Subcutaneous preadipocyte (primary cell): ENCODE data around the gene DCLRE1B. TPM values are rescaled to one million over a fixed set of nuclear protein-coding genes. Genes with fewer than 3 reads are reported as not detected.

Experiments
- total RNA-seq: library from RNA; depleted of rRNA; stranded (reverse); fragments of >200 nt; gene quantifications from 2 replicates; pipeline ENCODE4 v1.2.3, GENCODE V29; 2012

Gene DCLRE1B
- 5.9 and 9.0 TPM in 2 replicates for total RNA-seq

DNA sequence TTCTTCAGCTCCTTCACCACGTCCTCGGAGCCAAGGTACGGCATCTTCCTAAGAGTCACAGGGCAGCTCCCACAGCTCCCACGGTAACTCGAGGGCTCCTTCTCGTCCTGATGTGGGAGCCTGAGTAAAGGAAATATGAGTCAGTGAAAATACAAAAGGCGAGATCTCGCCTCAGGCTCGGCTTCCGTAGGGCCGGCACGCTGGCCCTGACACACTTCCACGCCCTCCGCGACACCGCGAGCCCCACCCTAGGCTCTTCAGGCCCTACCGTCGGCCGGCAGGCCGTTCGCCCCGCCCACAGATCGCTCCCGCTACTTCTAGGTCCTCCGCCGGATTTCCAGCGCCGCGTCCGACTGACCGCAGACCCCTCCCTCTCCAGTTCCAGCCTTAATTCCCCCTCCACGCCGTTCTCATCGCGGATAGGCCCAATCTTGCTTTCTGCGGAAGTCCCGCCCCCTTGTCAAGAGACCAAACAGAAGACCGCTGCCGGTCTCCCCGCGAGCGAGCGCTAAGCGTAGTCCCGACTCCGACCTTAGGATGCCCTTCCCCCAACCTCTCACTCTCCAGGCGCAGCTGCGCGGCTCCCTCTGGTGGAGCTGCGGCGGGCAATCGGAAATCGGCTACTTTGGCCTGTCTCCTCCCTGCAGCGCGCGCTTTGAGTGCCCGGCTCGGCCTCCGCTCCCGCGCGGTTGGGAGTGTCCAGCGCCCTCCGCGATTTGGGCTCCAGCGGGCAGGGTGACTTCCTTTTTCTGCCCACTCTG is at the start of gene DCLRE1B, which contains the start of gene AP4B1:
DCLRE1B (plus strand) TSS at position 653 of the 761 bp plus-strand sequence. CDS start 261 bp downstream, outside the sequence.
AP4B1 (minus strand) TSS at position 126 of the 761 bp plus-strand sequence; CDS start at position 44, 82 bp downstream.

GRCh38 chr1:113871597-113872113 is 33.5 kb upstream of the DCLRE1B start, which contains the start of gene PTPN22:
PTPN22 (minus strand) TSS chr1:113871712.

DNA sequence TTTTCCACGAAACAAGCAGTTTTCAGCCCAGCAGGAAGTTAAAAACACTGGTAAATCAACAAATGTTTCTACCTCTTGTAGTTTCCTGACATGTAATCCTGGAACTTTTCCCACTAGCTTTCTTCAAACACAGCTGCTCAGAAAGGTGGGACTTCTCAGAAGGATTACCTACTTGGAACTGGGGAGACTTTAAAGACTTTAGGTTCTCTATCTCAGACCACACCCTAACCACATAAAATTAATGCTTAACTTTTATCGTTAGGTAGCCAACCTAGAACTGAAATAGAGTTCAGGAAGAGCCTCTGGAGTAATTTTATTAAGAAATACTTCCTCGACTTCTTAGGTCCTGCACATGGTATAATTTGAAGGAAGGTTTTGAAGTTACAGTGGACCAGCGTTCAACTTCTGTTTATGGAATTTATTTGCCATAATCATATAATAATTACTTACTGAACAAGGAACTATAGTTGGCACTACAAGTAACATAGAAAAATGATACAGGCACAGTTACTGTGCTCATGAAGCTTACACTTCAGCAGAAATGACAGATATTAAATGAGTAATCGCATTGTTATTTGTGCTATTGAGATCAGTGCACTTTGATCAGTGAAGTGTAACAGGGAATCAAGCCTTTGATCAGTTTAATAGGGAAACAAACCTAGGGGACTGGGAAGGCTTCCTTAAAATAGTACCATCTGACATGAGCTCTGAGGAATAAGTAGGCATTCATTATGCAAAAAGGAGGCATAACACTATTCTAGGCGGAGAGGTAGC is 17.5 kb upstream of the DCLRE1B start, which contains the start of gene BCL2L15:
BCL2L15 (minus strand) TSS at position 180 of the 774 bp plus-strand sequence. CDS start 206 bp downstream, outside the sequence.

GRCh38 chr1:113928941-113929749 is 24.0 kb downstream of the DCLRE1B start, which contains the start of gene HIPK1:
HIPK1 (plus strand) TSS chr1:113929324.

Other genes with a start within 250 kb of the DCLRE1B start
- 23.3 and 25.7 TPM in 2 replicates for gene PHTF1, start 145.8 kb upstream of the DCLRE1B start, total RNA-seq
- 8.8 and 12.9 TPM in 2 replicates for gene RSBN1, start 92.8 kb upstream of the DCLRE1B start, total RNA-seq
- gene PTPN22, start 33.6 kb upstream of the DCLRE1B start, total RNA-seq: 0.37 and 0.59 TPM in 2 replicates
- 0.59 and 1.8 TPM in 2 replicates for gene BCL2L15, start 17.7 kb upstream of the DCLRE1B start, total RNA-seq
- 15.1 and 15.4 TPM in 2 replicates for gene AP4B1, start 527 bp upstream of the DCLRE1B start, total RNA-seq
- gene HIPK1, start 24.0 kb downstream of the DCLRE1B start, total RNA-seq: 11.4 and 17.0 TPM in 2 replicates
- gene OLFML3, start 74.1 kb downstream of the DCLRE1B start, total RNA-seq: 19.8 and 22.7 TPM in 2 replicates
- gene SYT6, start 248.5 kb downstream of the DCLRE1B start, total RNA-seq: under 0.01 TPM in 1 of 2 replicates, not detected in the other